ENCODE measurements around the gene DNER.

DNA sequence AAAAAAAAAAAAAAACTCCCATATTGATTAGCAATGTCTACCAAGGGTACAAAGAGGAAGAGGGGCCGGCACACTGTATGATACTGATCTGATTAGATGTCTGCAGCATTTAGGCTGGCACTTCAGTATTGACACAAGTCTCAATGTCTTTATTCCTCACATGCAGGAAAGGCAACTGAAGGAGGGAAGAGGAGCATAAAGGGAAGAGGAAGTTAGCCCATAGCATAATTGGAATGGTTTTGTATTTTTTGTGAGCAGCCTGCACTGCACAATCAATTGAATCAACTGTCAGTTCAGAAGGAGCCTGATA lies 79.0 kb downstream of the DNER start:
- TF ChIP-seq, protein P1, sequence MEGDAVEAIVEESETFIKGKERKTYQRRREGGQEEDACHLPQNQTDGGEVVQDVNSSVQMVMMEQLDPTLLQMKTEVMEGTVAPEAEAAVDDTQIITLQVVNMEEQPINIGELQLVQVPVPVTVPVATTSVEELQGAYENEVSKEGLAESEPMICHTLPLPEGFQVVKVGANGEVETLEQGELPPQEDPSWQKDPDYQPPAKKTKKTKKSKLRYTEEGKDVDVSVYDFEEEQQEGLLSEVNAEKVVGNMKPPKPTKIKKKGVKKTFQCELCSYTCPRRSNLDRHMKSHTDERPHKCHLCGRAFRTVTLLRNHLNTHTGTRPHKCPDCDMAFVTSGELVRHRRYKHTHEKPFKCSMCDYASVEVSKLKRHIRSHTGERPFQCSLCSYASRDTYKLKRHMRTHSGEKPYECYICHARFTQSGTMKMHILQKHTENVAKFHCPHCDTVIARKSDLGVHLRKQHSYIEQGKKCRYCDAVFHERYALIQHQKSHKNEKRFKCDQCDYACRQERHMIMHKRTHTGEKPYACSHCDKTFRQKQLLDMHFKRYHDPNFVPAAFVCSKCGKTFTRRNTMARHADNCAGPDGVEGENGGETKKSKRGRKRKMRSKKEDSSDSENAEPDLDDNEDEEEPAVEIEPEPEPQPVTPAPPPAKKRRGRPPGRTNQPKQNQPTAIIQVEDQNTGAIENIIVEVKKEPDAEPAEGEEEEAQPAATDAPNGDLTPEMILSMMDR (IDR thresholded peaks at IDR 0.05; ENCODE audit: low read depth, low read length), result no peak
- no peak for TF ChIP-seq POLR2A (IDR thresholded peaks at IDR 0.05; ENCODE audit: extremely low read depth, insufficient read length)

All from NB4 (cell line).